ENCODE data around the gene OR5AP2. TPM values are rescaled to one million over a fixed set of nuclear protein-coding genes. Genes with fewer than 3 reads are reported as not detected.
"Not testable (repeated sequence)": the region's sequence is repeated elsewhere in the genome, so short reads cannot be mapped to it uniquely, and the experiment has no call there.

OR5AP2 gene
- total RNA-seq (ENCODE audit: insufficient read depth, low replicate concordance): 1.2 TPM

GRCh38 chr11:56642339-56642738 is at the start of gene OR5AP2:
Gene OR5AP2, minus strand, starts transcription at chr11:56642439. Its CDS starts 0 bp downstream, at chr11:56642439.
- DNase-seq (ENCODE audit: low spot score): no peak

DNA sequence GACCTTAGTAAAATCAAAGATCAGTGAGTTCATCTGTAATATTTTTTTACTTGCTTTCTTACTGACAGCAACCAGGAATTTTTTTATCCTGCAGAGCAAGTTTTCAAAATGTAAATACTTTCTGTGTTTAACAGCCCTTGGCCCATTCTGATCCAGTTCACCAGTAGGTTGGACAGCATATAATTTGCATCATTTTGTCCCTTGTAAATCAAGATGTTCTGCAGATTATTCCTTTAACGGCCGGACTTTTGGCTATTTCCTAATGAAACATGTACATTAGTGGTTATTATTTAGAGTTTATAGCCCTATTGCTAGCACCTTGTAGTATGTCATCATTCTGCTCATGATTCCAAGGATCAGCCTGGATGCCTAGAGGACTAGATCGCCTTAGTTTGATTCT is 48.9 kb upstream of the OR5AP2 start:
- DNase-seq (ENCODE audit: low spot score): not testable (repeated sequence)

- no peak for DNase-seq (ENCODE audit: low spot score)
Measured at GRCh38 chr11:56688554-56689100, 46.4 kb upstream of the OR5AP2 start.

- DNase-seq (ENCODE audit: low spot score): no peak
Measured at GRCh38 chr11:56670984-56671383, 28.7 kb upstream of the OR5AP2 start.

GRCh38 chr11:56663386-56663785 is 21.1 kb upstream of the OR5AP2 start, which contains the start of gene OR5AR1:
Gene OR5AR1, plus strand, starts transcription at chr11:56663686. Its CDS starts 0 bp downstream, at chr11:56663686.
- no peak for DNase-seq (ENCODE audit: low spot score)

- no peak for DNase-seq (ENCODE audit: low spot score)
Measured at GRCh38 chr11:56659755-56660154, 17.5 kb upstream of the OR5AP2 start.

GRCh38 chr11:56637500-56637899 is 4.7 kb downstream of the OR5AP2 start:
- no peak for DNase-seq (ENCODE audit: low spot score)

DNA sequence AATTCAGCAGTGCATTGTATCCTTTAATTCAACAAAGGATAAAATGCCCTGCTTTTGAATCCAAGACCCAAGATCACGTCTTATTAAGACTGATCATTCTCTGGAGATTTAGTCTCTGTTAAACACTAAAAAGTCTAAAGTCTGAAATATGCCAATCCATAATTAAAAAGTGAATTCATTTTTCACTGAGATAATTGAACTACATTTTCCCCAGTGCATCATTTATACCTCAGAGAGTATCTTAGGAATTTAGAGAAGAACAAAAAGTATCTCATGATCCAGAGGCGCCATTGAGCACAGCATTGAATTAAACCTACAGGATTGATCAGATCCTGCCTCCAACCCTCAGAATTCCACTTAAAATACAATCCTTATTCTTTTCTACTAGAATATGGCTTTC is 5.4 kb downstream of the OR5AP2 start:
- DNase-seq (ENCODE audit: low spot score): no peak

- DNase-seq (ENCODE audit: low spot score): no peak
Measured at GRCh38 chr11:56632329-56632728, 9.9 kb downstream of the OR5AP2 start.

DNA sequence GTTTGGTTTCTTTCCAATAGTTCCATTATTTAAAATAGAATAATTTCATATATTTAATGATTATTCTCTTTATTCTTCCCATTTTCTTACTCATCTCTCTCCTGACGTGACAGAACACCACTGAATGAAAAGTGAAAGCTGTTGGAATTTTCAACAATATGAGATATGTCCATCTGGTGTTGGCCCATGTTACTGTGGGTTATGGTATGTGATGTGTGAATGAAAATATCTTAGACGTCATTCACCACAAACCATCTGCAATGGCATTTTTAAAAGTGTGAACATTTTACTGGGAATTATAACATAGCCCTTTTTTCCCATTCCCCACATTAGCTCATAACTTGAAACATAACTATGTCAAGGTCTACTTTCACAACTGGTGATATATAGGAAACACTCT is 16.3 kb downstream of the OR5AP2 start:
- DNase-seq (ENCODE audit: low spot score): no peak

- DNase-seq (ENCODE audit: low spot score): peak; percentile 60
Measured at GRCh38 chr11:56624661-56625110, 17.6 kb downstream of the OR5AP2 start.

- DNase-seq (ENCODE audit: low spot score): no peak
Measured at GRCh38 chr11:56611174-56611573, 31.1 kb downstream of the OR5AP2 start.

- DNase-seq (ENCODE audit: low spot score): not testable (repeated sequence)
Measured at GRCh38 chr11:56592088-56592717, 50.0 kb downstream of the OR5AP2 start.

Other genes starting within 250 kb of the OR5AP2 start
- gene OR5AL1, start 229.7 kb downstream of the OR5AP2 start, total RNA-seq (ENCODE audit: insufficient read depth, low replicate concordance): not detected
- gene OR5M3, start 169.1 kb downstream of the OR5AP2 start, total RNA-seq (ENCODE audit: insufficient read depth, low replicate concordance): 5.8 TPM
- gene OR5M8, start 151.1 kb downstream of the OR5AP2 start, total RNA-seq (ENCODE audit: insufficient read depth, low replicate concordance): not detected
- gene OR5M11, start 99.2 kb downstream of the OR5AP2 start, total RNA-seq (ENCODE audit: insufficient read depth, low replicate concordance): not detected
- not detected for gene OR5M10, start 64.7 kb downstream of the OR5AP2 start, total RNA-seq (ENCODE audit: insufficient read depth, low replicate concordance)
- 2.2 TPM for gene OR5M1, start 27.6 kb downstream of the OR5AP2 start, total RNA-seq (ENCODE audit: insufficient read depth, low replicate concordance)
- 13.7 TPM for gene OR5AR1, start 21.2 kb upstream of the OR5AP2 start, total RNA-seq (ENCODE audit: insufficient read depth, low replicate concordance)
- gene OR9G1, start 56.7 kb upstream of the OR5AP2 start, total RNA-seq (ENCODE audit: insufficient read depth, low replicate concordance): 4.6 TPM
- 1.2 TPM for gene OR9G4, start 106.3 kb upstream of the OR5AP2 start, total RNA-seq (ENCODE audit: insufficient read depth, low replicate concordance)

Measured in umbilical cord (tissue), 2 donors.